Loucy (cell line): ENCODE results near the gene YOD1.

Source experiments
- H2AFZ ChIP-seq: fragments of 200-600 bp; sonication (generic); 2 replicates; pipeline ENCODE4 v1.6.0; 2016; ENCODE audit warnings: antibody characterized with exemption, mild to moderate bottlenecking, low read length, moderate library complexity
- H3F3A ChIP-seq: fragments of 200-600 bp; 2 replicates; pipeline ENCODE4 v1.6.0; 2016; ENCODE audit warnings: antibody characterized with exemption, low read depth, mild to moderate bottlenecking
- H3K27me3 ChIP-seq: fragments of 200-600 bp; sonication (generic); 2 replicates; pipeline ENCODE4 v1.6.1; 2014; ENCODE audit warnings: low read length, mild to moderate bottlenecking; ENCODE audit not compliant: insufficient read depth, poor library complexity, severe bottlenecking
- H3K36me3 ChIP-seq: fragments of 200-600 bp; sonication (generic); 2 replicates; pipeline ENCODE4 v1.6.1; 2016; ENCODE audit warnings: low read length; ENCODE audit not compliant: insufficient read depth
- H3K4me1 ChIP-seq: fragments of 200-600 bp; sonication (generic); 2 replicates; pipeline ENCODE4 v1.5.1; 2014; ENCODE audit warnings: low read length, mild to moderate bottlenecking; ENCODE audit not compliant: insufficient read depth, poor library complexity, severe bottlenecking
- H3K4me2 ChIP-seq: fragments of 200-600 bp; sonication (generic); 2 replicates; pipeline ENCODE4 v1.6.0; 2014; ENCODE audit warnings: antibody characterized with exemption, low read length, low read depth, mild to moderate bottlenecking; ENCODE audit not compliant: poor library complexity, severe bottlenecking
- H3K4me3 ChIP-seq: fragments of 200-600 bp; sonication (generic); 2 replicates; pipeline ENCODE4 v1.5.1; 2014; ENCODE audit warnings: low read length, mild to moderate bottlenecking, mixed read lengths; ENCODE audit not compliant: poor library complexity, severe bottlenecking
- H3K79me2 ChIP-seq: fragments of 200-600 bp; sonication (generic); 2 replicates; pipeline ENCODE4 v1.6.1; 2014; ENCODE audit warnings: low read length; ENCODE audit not compliant: insufficient read depth
- H3K9ac ChIP-seq: fragments of 200-600 bp; sonication (generic); 2 replicates; pipeline ENCODE4 v1.6.0; 2014; ENCODE audit warnings: mild to moderate bottlenecking, low read depth, low read length, moderate library complexity; ENCODE audit not compliant: poor library complexity, severe bottlenecking
- H3K9me2 ChIP-seq: fragments of 200-600 bp; sonication (generic); replicated peaks from 2 replicates; pipeline ENCODE4 v1.6.1; 2016; ENCODE audit warnings: low read depth, low read length, mixed read lengths
- H3K9me3 ChIP-seq: fragments of 200-600 bp; sonication (generic); 2 replicates; pipeline ENCODE4 v1.6.1; 2014; ENCODE audit warnings: mild to moderate bottlenecking, antibody characterized with exemption, low read length, low read depth; ENCODE audit not compliant: insufficient read depth
- H4K20me1 ChIP-seq: fragments of 200-600 bp; sonication (generic); 2 replicates; pipeline ENCODE4 v1.6.0; 2014; ENCODE audit warnings: antibody characterized with exemption, low read length, mild to moderate bottlenecking; ENCODE audit not compliant: insufficient read depth, poor library complexity, severe bottlenecking
- EZH2phosphoT487 ChIP-seq: fragments of 200-600 bp; IDR thresholded peaks from 2 replicates; pipeline ENCODE4 v1.6.1; 2018; ENCODE audit warnings: antibody characterized with exemption, mild to moderate bottlenecking, moderate library complexity, borderline replicate concordance
- TF ChIP-seq, protein P1 (sequence below): fragments of 200-600 bp; sonication (generic); conservative IDR thresholded peaks from 2 replicates; pipeline ENCODE4 v1.5.1; 2014; ENCODE audit warnings: mild to moderate bottlenecking, antibody characterized with exemption, low read length

The YOD1 gene

GRCh38 chr1:207029701-207030521 lies 21.1 kb downstream of the YOD1 start:
- Histone ChIP-seq H3K4me1 (peaks cover 3% of the 10 kb centered on the region), H3K4me3 (no peak overlapping the region), H3K9me2 (no peaks in the 10 kb centered on the region)

DNA sequence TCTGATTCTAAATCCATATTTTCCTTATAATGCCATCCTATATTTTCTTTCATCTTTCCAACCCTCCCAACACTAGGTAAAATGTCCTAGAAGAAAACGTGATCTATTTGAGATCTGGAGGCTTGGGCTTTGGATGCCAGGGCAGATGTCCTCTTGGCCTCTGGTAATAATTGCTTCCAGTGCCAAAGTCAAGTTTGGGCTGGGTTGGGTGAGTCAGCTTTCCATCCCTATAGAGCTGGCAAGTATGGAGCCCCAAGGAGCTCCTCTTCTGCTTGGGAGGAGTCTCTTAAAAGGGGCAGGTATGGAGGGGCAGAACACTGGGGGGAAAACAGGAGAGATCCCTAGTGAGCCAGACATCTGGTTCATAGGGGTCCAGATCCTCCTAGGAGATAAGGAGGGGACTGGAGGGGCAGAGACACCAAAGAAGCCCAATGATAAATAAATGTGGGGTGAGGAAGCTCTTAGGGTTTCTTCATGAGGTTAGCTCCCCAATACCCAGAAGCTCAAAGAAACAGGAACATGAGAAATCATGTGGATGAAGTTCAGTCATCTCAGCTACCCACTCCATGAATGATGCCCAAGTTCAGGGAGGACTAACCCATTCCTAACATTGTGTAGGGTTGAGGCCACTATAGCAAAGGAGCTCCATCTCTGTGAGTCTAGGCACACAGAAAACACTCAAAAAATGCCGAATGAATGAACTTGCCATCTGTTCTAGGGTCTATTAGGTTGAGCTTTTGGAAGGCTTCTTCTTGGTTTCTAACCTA lies 21.9 kb downstream of the YOD1 start:
- no peak overlapping the region for H3K9ac ChIP-seq
- TF ChIP-seq, protein P1, sequence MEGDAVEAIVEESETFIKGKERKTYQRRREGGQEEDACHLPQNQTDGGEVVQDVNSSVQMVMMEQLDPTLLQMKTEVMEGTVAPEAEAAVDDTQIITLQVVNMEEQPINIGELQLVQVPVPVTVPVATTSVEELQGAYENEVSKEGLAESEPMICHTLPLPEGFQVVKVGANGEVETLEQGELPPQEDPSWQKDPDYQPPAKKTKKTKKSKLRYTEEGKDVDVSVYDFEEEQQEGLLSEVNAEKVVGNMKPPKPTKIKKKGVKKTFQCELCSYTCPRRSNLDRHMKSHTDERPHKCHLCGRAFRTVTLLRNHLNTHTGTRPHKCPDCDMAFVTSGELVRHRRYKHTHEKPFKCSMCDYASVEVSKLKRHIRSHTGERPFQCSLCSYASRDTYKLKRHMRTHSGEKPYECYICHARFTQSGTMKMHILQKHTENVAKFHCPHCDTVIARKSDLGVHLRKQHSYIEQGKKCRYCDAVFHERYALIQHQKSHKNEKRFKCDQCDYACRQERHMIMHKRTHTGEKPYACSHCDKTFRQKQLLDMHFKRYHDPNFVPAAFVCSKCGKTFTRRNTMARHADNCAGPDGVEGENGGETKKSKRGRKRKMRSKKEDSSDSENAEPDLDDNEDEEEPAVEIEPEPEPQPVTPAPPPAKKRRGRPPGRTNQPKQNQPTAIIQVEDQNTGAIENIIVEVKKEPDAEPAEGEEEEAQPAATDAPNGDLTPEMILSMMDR: no peak
- TF ChIP-seq EZH2phosphoT487: no peak
- no peaks in the 10 kb centered on the region for H3K9me3 ChIP-seq
- H2AFZ ChIP-seq: no peak overlapping the region
- no peaks in the 10 kb centered on the region for H3K79me2 ChIP-seq
- no peaks in the 10 kb centered on the region for H3K9me2 ChIP-seq
- H3K4me3 ChIP-seq: no peak overlapping the region
- H3K4me1 ChIP-seq: peaks cover 3% of the 10 kb centered on the region
- no peaks in the 10 kb centered on the region for H3K36me3 ChIP-seq
- no peak overlapping the region for H3K4me2 ChIP-seq
- peaks cover 10% of the 10 kb centered on the region for H3K27me3 ChIP-seq
- no peaks in the 10 kb centered on the region for H3F3A ChIP-seq
- no peaks in the 10 kb centered on the region for H4K20me1 ChIP-seq

More at GRCh38 chr1:207029701-207030521, 21.1 kb downstream of the YOD1 start:
- Histone ChIP-seq H3K79me2 (no peaks in the 10 kb centered on the region), H3K4me2 (no peak overlapping the region), H4K20me1 (no peaks in the 10 kb centered on the region), H2AFZ (no peak overlapping the region), H3K9me3 (no peaks in the 10 kb centered on the region), H3F3A (no peaks in the 10 kb centered on the region), H3K36me3 (no peaks in the 10 kb centered on the region), H3K9ac (no peak overlapping the region), H3K27me3 (peaks cover 10% of the 10 kb centered on the region)
- TF ChIP-seq EZH2phosphoT487: no peak
- TF ChIP-seq, protein P1: no peak

GRCh38 chr1:207027921-207028320 lies 23.1 kb downstream of the YOD1 start:
- no peak overlapping the region for H2AFZ ChIP-seq
- no peaks in the 10 kb centered on the region for H3K79me2 ChIP-seq
- TF ChIP-seq EZH2phosphoT487: no peak
- TF ChIP-seq, protein P1: no peak
- H3K9me2 ChIP-seq: no peaks in the 10 kb centered on the region
- no peak overlapping the region for H3K9ac ChIP-seq
- H4K20me1 ChIP-seq: no peaks in the 10 kb centered on the region
- no peak overlapping the region for H3K4me2 ChIP-seq
- peaks cover 10% of the 10 kb centered on the region for H3K27me3 ChIP-seq
- H3K4me3 ChIP-seq: no peak overlapping the region
- H3K9me3 ChIP-seq: no peaks in the 10 kb centered on the region
- peaks cover 3% of the 10 kb centered on the region for H3K4me1 ChIP-seq
- no peaks in the 10 kb centered on the region for H3K36me3 ChIP-seq
- no peaks in the 10 kb centered on the region for H3F3A ChIP-seq
